ENCODE data around the gene PPARG.
"Not testable (repeated sequence)": the region's sequence is repeated elsewhere in the genome, so short reads cannot be mapped to it uniquely, and the experiment has no call there.

PPARG gene

DNA sequence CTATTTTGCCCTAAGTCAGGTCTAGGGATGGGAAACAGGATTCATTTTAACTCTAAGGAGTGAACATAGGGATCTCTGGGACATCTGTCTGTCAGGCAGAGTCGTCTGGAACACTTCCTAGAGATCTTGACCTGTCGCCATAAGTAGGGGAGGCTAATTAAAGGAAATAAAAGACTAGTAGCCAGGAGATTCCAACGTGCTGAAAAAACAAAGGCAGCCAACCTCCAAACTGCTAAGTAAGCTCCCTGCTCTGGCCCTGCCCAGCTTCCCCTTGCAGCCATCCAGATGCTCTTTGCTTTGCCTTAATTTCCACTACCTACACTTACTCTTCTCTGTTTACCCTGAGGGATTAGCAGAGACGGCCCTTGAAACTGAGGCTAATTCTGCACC lies 177.0 kb downstream of the PPARG start:
- DNase-seq, result no peak

DNA sequence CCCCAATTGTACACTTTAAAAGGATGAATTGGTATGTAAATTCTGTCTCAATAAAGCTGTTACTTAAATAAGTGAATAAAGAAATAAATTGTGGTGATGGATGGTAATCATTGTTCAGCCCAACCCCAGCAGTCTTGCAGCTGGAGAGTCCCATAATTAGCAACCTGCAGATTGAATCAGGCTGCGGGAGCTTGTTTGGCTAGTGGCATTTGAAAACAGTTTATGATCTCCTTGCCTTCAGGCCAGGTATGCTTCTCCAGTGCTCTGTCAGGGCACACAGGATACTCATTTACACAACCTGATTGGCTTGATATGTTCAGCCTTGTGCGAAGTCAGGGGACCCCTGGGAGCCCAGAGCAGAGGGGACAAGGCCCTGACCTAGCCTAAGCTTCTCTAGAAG lies 178.9 kb downstream of the PPARG start:
- no peak for DNase-seq

- no peak for DNase-seq
These were observed 179.4 kb downstream of the PPARG start for GRCh38 chr3:12468276-12468675.

- no peak for DNase-seq
These were observed 179.9 kb downstream of the PPARG start for GRCh38 chr3:12468757-12469156.

DNA sequence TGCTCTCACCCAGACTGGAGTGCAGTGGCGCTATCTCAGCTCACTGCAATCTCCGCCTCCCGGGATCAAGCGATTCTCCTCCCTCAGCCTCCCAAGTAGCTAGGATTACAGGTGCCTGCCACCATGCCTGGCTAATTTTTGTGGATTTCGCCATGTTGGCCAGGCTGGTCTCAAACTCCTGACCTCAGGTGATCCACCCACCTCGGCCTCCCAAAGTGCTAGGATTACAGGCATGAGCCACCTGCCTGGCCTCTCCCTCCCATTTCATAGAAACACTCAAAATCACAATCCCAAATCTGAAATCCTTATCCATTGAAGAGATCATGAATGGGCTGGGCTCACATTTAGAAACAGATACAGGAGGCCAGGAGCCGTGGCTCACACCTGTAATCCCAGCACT lies 180.4 kb downstream of the PPARG start:
- not testable (repeated sequence) for DNase-seq

DNA sequence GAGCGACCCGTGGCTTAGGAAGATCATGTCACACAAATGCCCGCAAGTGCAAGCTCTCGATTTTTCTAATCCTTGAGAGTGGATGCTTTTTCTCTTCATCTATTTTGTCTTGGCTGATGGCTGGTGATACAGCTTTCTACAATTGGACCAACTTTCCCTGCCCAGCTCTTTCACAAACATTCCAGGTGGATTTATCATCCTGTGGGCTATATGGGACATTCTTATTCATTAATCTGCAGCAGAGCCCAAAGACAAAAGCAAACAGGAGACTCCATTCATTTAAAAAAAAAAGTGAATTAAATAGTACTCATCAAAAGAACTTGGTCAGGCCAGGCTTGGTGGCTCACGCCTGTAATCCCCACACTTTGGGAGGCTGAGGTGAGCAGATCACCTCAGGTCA lies 181.2 kb downstream of the PPARG start:
- DNase-seq, result no peak

DNA sequence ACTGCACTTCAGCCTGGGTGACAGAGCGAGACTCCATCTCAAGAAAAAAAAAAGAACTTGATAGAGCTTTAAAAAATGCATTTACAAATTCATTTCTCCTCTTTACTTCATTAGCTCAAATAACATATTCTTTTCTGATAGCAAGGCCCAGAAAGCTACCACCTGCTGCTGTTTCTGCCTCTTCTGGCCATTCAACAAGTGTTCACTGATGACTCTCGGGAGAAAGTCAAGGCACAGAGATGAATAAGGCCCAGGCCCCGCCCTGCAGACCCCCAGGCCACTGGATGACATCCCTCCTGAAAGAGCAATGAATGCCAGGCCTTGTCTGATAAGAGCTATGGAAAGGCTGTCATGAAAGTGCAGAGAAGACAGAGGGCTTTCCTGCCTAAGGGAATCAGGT lies 181.8 kb downstream of the PPARG start:
- DNase-seq, result no peak

DNA sequence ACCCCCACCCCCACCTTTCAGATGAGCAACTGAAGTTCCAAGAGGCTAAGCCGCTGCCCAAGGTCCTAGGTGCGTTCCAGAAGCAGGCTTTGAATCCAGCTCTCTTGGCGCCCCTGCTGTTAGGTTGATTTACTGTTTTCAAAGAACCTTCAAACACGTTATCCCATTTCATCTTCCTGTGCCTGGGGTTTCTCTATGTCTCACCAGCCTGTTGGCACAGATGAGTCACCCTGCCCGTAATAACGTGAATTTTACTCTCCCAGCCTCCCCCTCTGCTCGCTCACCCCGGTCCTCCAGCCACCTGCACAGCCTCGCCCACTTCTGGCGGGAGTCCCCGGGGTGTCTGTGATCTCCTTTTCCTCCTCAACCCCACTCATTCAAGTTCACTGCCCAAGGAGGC lies 182.4 kb downstream of the PPARG start:
- no peak for DNase-seq

DNA sequence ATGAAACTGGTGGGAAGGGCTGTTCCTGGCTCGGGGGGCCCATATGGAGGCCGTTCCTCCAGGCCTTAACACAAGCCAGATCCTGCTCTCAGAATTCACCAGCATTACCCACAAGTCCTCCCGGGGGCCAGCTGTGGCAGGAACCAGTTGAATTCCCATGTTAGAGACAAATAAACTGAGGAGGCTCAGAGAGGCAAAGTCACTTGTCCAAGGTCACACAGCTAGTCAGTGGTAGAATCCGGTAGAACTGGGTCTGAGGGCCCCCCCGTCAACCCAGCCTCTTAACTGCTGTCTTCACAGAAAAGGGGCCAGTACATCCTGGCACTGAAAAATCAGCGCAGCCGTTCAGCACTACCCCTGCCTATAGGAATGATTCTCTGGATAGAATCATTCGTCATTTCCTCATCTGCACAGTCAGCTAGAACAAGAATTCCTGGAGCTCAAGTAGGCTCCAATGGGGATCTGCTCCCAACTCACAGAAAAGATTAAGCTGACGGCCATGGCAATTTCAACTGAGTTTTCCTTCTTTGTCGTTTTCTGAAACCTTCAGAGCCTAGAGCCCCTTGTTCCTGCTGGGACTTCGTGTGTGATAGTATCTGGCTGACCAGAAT lies 183.2 kb downstream of the PPARG start:
- DNase-seq, result no peak

DNA sequence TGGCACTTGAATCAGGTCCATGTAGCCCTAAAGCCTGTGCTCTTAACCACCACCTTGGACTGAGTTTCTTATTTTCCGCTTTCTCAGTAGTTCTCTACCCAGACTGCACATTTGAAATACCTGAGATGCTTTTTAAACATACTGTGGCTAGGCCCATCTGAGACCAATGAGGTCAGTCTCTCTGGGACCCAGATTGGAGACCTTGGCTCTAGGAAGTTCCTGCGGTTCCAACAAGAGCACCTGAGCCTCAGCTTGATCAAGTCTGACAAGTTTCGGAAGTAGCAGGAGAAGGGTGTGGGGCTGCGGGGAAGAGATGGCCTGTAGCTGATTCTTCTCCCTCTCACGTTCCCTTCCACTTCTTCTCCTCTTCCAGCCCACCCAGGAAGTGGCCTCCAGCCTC lies 183.9 kb downstream of the PPARG start:
- DNase-seq, result no peak

DNA sequence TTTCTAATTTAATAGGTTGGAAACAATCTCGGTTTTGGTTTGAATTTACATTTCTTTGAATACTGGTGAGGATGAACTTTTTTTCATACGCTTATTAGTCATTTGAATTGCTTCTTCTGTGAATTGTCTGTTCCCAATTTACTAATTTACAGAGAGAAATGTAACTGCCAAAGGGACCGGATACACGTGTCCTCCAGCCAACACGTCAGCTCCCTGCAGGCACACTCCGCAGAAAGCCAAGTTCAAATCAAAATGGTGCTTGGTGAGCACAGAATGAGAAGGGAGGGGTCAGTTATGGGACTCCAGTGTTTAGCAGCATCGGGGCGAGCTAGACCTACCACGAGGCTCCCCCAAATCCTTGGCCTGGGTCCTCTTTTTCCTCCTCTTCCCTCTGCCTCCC lies 184.6 kb downstream of the PPARG start:
- DNase-seq, result no peak

- no peak for DNase-seq
These were observed 187.5 kb downstream of the PPARG start for GRCh38 chr3:12476238-12476897.

DNA sequence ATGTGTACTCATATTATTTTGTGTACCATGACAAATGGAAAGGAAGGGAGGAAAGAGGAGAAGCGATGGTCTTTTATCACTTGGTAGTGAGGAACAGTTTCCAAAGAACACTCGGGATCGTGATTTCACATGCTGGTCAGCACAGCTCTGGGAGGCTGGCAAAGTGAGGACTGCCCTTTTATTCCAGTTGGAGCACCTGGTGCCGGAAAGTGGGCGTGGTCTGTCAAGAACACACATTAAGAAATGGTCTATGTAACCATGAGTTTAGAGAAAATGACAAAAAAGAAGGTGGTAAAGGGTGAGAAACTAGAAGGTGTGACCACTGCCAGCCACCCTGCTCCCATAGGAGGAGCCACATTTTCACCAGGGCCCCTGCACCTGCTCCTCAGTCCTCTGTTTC lies 188.4 kb downstream of the PPARG start:
- no peak for DNase-seq

DNA sequence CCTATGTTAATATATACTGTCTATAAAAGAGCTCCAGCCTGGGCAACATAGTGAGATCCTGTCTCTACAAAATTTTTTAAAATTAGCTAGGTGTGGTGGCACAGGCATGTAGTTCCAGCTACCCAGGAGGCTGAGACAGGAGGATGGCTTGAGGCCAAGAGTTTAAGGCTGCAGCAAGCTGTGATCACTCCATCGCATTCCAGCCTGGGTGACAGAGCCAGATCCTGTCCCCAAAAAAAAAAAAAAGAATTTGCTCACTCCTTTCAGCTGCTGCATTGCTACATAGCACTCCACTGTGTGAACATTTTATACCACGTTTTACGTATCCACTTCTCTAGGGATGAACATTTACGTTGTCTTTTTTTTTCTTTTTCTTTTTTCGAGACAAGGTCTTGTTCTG lies 189.5 kb downstream of the PPARG start:
- DNase-seq, result no peak

DNA sequence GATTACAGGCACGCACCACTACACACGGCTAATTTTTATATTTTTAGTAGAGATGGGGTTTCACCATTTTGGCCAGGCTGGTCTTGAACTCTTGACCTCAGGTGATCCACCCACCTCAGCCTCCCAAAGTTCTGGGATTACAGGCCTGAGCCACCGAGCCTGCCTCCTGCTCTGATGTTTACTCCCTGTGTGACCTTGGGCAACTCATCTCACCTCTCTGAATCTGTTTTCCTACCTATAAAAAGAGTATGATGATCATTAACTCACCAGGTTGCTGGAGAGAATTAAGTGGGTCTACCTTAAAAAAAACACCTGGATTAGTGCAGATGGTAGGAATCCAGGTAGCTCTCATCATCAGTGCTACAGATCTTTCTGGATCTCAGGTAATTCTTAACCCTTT lies 190.3 kb downstream of the PPARG start:
- not testable (repeated sequence) for DNase-seq

- DNase-seq, result peak; percentile 33
These were observed 191.1 kb downstream of the PPARG start for GRCh38 chr3:12479919-12480427.

DNA sequence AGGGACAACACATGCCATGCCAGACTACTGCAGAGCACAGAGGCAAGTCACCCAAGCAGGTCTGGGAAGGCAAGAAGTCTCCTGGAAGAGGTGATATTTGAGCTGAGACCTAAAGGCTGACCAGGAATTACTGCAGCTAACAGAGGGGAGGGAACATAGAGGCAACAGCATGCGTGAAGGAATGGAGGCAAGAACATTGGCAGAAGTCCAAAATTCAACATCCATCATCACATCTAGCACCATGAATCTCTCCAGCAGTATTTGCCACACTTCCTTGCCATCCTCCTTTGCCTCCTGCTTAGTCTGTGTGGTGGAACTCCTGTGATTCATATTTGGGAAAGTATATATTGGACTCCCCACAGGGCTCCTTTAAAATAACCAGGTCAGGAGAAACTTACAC lies 194.5 kb downstream of the PPARG start:
- no peak for DNase-seq

DNA sequence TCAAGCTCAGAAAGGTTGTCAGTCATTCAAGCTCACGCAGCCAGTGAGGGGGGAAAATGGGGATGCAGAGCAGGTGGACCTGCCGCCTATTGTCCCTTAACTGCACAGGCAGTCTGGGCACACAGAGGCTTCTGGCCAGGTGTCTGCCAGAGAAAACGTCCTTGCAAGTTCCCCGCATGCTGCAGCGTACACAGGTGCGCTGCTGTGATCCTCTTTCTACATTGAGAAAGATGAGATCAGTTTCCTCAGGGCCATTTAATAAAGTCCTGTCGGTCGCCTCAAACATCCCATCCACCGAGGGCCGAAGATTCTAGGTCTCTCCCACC lies 195.0 kb downstream of the PPARG start:
- no peak for DNase-seq

All from NCI-H2227 treated with DMSO at 0.1 percent for 48 hours (cell line).